NCI-H526 treated with DMSO at 0.1 percent for 48 hours (cell line): ENCODE measurements around the gene LRPPRC.
A peak's percentile ranks its signal among the peaks of the same experiment; 100 is the strongest.
"Not testable (repeated sequence)": the region's sequence is repeated elsewhere in the genome, so short reads cannot be mapped to it uniquely, and the experiment has no call there.

Experiments
- DNase-seq: peaks from one replicate; lab custom pipeline; 2025; lab: John Stamatoyannopoulos, UW

LRPPRC gene

DNA sequence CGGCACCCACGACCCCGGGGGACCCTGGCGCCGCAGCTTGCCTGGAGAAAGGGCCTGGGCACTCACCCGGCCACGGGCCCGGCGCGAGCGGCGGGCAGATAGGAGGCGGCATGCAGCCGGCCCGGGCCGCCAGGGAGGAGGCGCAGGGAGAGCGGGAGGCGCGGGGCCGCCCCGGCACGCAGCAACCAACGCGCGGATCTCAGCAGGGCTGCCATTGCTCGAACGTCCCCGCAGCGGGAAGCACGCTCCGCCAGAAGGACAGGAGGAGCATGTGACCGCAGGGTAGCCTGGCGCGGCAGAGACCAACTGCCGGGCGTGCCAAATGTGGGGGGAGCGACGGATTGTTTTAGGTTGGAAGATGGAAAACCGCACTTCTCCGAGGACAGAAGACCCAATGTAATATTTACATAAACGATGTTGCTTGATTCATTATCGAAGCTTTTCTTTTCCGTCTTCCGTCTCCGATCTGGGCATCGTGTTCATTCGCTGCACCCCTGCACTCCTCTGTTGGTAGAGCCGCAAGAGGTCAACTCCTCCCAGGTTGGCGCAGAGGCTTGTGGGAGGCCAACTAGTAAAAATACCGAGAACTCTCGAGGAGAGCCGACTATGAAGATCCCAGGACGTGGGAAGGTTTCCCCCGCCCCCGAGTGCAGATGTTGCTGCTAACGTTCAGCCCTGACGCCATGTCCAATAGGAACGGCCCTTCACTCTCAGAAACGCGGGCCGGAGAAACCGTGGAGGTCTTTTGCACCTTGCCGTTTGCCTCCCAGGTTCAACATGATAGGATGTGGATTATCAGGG lies at the start of gene LRPPRC:
TSS of gene LRPPRC (minus strand) at position 257 of the 801 bp plus-strand sequence. CDS start at position 215, 42 bp downstream.
- DNase-seq: peak; percentile 90

DNA sequence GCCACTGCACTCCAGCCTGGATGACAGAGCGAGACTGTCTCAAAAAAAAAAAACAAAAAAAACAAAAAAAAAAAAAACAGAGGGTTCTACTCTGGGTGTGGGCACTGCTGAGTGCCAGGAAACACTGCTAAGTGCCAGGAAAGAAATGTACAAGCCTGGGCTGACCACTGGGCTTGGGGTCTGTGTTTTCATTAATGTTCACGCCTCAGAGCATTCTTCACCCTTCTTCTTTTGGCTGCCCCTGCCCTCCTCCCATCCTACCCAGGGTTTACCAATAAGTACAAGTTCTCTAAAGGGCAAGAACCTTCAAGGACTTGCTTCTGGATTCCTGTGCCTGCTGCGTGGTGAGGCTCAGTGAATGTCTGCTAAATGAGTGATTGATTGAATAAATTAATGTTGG lies 49.3 kb upstream of the LRPPRC start:
- DNase-seq: no peak

- DNase-seq: peak; percentile 50
These were observed 48.5 kb upstream of the LRPPRC start for GRCh38 chr2:44044281-44044720.

GRCh38 chr2:44040365-44040764 lies 44.6 kb upstream of the LRPPRC start:
- DNase-seq: no peak

GRCh38 chr2:44038277-44038676 lies 42.5 kb upstream of the LRPPRC start:
- no peak for DNase-seq

DNA sequence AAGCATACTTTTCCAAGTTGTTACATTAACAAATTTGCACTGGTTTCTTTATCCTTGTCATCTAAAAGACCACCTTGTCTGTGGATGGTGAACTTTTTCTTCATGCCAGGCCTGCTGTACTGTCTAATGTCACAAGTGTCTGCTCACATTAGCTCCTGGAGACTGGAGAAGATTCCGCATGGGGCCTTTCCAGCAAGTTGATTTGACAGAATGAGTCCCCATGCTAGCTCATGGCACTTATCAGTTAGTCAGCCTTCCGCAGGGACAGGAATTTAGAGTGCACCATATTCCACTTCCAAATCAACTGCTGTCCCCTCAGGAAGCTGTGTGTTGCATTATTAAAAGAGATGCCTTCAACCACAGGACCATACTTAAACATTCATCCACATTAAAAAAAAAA lies 41.4 kb upstream of the LRPPRC start:
- DNase-seq: no peak

GRCh38 chr2:44033947-44034346 lies 38.2 kb upstream of the LRPPRC start:
- DNase-seq: no peak

- not testable (repeated sequence) for DNase-seq
These were observed 31.3 kb upstream of the LRPPRC start for GRCh38 chr2:44027076-44027475.

GRCh38 chr2:44016282-44016681 lies 20.5 kb upstream of the LRPPRC start:
- no peak for DNase-seq

GRCh38 chr2:44015239-44015638 lies 19.4 kb upstream of the LRPPRC start:
- no peak for DNase-seq

DNA sequence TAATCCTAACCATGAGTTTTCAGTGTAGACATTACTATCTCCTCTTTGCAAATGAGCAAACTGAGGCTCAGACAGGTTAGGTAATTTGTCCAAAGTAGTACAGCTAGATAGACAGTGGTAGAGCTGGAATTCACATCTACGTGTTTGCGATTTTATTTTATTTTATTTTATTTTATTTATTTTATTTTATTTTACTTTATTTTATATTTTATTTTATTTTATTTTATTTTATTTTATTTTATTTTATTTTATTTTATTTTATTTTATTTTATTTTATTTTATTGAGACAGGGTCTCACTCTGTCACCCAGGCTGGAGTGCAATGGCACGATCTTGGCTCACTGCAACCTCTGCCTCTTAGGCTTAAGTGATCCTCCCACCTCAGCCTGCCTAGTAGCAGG lies 17.4 kb upstream of the LRPPRC start:
- DNase-seq: not testable (repeated sequence)

- no peak for DNase-seq
These were observed 14.5 kb upstream of the LRPPRC start for GRCh38 chr2:44010266-44010665.

DNA sequence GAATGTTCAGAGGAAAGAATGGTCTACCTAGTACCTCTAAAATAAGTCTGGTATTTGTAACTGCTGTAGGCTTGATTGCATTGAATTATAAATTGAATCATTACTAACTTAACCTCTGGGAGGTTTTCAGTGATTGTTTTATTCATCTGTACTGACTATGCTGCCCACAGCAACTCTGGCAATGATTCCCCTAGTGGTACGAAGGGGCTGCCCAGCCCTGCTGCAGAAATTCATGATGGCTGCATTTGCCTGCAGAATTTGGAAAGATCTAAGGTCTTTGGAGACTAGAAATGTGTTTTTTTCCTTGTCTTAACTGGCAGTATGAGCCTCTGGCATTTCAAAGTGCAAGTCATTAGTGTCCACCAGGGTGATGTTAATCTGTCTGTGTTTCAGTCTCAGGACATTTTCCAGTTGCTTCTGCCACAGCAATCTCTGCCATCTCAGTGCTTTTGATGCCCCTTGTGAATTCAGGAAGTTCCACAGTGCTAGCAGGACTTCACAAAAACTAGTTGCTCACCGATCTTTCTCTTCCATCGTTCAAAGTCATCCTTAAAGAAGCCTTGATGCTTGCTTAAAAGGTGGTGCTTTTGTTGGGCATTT lies 13.4 kb upstream of the LRPPRC start:
- no peak for DNase-seq

DNA sequence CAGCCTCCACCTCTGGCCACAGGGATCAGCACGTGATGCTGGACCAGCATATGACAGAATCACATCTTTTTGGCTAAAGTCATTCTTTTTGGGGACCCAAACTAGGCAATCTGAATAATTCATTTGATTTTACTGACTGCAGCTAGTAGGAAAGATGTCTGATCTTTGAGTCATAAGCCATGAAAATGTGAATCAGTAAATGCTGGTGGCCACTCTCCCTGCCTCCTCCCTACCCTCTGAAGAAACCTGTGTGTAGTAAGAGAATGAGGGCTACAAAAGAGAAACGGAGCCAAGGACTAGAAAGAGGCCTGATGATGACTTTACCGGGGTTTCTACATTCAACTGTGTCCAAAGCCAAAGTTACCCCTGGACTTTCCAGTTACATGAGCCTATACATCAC lies 10.1 kb upstream of the LRPPRC start:
- DNase-seq: no peak

GRCh38 chr2:44004735-44005602 lies 9.2 kb upstream of the LRPPRC start:
- no peak for DNase-seq

DNA sequence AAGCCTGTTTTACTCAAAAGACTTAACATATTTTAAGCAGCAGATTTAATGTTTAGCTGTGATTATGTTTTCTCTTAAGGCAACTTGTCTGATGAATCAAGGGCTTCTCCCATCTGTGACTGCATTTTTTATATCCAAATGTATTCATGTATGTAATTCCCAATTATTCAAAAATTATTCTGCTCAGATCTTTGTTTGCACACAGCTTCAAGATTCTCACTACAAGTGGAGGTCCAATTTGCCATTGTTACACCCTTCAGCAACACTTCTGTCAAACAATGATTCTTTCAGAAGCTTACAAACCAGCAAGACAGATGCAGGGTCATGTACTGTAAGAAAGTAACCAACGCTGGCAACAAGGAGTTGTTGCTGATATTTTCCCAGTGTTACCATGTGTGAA lies 5.9 kb upstream of the LRPPRC start:
- DNase-seq: no peak

- no peak for DNase-seq
These were observed 2.5 kb upstream of the LRPPRC start for GRCh38 chr2:43998263-43998662.

DNA sequence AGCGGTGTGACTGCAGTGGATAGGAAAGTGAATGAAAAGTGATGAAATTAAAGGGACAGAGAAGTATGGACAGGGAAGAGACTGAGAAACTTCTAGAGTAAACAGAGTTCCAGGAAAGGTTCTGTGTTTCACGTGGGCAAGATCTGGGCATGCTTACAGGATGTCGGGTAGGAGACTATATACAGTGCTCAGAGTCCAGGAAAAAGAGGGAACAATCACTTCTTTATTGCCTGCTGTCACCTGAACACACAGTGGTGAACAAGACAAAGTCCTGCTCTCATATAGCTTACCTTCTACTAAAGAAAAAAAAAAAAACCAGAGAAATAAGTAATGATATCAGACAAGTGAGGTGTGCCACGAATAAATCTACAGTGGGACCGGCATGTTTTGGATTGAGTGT lies 2.4 kb downstream of the LRPPRC start:
- no peak for DNase-seq

GRCh38 chr2:43989545-43989944 lies 6.2 kb downstream of the LRPPRC start:
- DNase-seq: no peak

DNA sequence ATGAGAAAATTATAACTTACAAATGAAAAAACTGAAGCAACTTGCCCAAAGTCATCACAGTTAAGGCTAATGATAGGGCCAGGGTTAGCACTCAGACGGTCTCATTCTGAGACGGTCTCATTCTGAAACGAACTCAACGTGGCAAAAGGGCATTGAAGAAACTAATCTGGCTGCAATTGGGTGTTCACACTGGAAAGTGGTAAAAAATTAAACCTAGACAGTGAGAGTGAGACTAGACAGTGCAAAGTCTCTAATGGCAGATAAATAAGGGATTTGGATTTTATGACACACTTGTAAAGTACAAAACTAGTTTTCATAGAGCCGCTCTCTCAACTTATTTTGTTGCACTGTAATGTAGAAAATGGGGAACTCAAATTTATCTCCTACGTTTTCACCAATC lies 9.2 kb downstream of the LRPPRC start:
- DNase-seq: no peak

- DNase-seq: no peak
These were observed 10.4 kb downstream of the LRPPRC start for GRCh38 chr2:43985359-43985758.

DNA sequence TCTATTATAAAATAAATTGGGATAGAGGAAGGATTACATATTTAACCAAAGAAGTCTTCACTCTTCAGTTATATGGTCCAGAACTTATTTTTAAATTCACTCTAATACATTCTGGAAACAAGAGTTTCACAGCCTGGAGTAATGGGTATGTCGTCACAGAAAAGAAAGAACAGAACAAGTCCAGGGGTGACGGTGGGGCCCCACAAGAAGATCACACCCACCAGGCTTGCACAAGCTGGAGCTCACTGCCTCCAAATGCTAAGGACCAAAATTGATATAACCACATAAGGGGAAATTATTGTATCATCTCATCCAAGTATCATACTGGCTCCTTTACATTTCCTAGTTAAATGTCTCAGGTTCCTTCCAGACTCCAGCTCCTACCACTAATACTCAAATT lies 11.3 kb downstream of the LRPPRC start:
- DNase-seq: no peak

DNA sequence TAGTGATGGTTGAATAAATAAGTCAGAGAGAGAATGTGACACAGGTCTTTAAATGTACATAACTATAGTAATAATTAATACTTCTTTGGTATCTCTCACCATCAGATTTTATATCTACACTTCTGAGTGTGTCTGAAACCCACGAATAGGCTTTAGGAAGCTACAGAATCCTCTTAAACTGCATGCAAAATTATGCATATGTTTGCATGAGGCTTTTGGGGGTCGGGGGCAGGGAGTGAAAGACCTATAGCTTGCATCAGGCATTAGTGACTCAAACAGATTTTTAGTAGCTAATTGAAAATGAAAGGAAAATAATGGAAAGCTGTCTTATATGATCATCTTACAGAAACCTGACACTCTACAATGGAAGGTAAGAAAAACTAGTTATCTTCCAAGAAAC lies 14.9 kb downstream of the LRPPRC start:
- no peak for DNase-seq
